GM21576 (cell line): ENCODE data around the gene CYTIP.
"Not testable (repeated sequence)": the region's sequence is repeated elsewhere in the genome, so short reads cannot be mapped to it uniquely, and the experiment has no call there.

Source experiments
- ATAC-seq: cut with Tn5 transposase; IDR thresholded peaks from one replicate; pipeline ENCODE4 v1.9.1; 2021; ENCODE audit warnings: mild to moderate bottlenecking, moderate library complexity; ENCODE audit not compliant: unreplicated experiment

The CYTIP gene

DNA sequence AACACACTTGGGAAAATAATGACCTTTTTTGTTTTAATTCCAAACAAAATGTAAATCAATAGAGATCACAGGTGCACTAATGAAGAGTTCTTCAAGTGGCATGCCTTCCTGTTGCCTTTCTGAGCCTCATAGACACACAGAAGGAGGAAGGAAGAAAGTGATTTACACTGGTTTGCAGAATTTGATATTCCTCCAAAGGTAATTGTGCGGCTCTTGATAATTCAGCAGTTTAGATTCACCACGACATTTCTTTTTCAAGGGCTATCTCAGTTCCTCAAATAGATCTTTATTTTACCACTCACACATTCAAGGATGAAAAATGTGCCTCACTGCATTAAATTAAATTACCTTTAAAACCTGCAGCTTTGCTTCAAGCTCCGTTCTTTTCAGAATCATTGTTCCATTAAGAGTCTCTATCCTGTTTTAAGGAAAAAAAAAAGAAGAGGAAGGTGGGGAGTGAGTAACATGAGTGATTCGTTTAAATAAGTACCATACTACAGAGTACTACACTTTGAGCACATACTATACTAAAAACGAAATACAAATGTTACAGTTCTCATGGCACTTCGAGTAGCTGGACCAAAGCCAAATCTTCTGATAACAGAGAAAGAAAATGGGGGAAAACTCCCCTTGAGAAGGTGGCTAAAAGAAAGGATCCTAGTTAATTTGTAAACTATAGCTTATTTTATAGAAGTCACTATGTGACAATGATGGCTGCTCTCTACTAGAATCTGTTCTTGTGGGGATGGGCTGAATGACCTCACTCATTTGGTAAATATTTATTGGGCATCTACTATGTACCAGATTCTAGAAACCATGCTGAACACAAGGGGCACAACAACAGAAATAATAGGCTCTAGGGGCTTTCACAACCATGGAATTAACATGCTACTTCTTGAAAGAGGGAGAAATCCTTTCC lies 16.6 kb downstream of the CYTIP start:
- no peak for ATAC-seq

DNA sequence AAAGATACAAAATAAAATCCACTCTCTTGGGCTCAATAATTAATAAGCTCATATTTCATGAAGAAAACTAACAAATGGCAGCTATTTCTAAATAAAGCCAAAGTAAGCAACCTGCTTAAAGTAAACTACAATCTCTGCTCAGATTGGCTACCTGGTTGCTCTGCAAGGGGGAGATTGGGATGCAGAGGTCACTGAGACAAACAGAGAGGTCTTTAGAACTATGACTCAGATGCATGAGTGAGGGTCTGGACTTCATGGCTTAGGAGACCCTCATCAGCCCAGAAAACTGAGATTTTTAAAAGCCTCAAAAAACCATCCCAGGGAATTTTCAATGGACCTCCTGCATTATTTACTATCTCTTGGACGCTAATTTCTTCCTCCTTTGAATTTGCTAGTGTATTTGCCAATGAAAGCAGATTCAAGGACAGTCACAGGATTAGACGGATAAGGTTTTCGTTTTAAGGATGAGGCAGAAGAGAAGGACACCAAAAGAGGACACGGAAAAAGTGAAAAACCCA lies 17.4 kb downstream of the CYTIP start:
- ATAC-seq: no peak

DNA sequence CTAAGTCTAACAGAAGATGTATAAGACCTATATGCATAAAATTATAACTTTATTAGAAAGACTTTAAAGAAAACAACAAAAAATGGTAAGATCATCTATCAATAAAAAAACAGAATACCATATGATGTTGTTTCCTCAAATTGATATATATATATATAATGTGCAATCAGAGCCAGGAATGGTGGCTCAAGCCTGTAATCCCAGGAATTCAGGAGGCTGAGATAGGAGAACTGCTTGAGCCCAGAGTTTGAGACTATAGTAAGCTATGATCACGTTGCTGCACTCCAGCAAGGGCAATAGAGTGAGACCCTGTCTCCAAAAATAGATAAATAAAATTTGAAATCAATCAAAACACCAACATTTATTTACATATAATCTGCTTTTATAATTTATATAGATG lies 19.5 kb downstream of the CYTIP start:
- no peak for ATAC-seq

DNA sequence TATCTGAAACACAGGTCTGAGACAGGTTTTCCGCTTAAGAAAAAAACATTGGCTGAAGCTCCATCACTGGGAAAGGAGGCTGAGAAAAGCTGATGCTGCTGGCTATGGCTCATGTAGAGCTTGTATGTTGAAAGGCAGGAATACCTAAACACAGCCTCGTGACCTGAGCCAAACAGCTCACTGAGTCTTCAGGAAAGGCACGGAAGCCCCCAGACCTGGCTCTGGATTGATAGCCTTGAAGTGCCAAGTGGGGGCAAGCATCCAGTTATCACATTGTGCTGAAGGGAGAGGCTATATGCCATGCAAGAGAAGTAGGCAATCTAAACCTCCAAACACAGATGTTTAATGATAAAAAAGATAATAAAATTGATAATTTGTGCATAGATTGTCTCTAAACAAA lies 21.9 kb downstream of the CYTIP start:
- no peak for ATAC-seq

DNA sequence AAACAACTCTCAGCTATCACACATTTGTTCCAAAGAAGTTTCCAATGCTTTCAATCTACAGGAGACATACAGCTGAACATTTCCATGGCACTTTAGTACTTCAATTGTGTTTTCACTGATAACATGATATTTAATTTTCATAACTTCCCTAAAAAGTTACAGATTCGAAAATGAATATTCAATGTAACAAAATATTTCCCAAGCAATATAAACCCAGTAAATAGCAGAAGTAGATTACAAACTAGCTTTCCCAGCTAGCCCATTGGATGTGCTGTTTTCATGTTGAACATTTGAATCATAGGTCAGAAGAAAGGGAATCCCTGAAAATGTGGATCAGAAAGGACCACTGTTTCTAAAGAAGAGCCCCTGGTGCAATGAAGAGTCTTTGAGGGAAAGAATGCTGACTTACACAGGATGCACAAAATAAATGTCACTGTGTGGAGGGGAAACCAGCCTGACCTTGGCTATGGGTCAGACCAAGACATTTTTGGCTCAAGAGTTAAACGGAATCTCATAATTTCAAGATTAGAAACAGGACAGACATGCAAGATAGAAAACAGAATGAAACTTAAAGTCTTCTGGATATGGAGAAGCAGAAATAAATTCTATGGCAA lies 22.5 kb downstream of the CYTIP start:
- ATAC-seq: no peak

DNA sequence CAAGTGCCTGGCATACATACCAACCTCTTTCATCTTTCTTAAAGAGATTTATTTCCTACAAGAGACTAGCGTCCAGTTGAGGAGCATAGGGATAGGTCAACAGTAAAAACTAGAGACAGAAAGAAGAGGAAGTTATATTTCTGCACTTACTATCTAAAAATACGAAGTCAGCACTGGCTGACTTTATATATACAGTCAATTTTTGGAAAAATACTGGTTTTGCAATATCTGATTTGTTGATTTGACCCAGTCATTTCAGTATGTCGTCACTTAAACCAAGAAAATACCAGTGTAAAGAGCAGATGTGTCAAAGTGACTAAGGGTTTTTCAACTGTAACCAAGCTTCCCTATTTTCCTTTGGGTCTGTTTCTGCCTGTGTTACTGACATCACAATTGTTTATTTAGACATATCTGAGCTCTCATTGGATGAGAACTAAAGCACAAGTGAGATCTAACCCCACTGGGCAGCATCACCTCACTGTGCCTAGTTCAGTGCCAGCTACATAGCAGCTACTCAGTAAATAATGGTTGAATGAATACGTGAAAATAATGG lies 23.0 kb downstream of the CYTIP start:
- peak; percentile 46 for ATAC-seq

DNA sequence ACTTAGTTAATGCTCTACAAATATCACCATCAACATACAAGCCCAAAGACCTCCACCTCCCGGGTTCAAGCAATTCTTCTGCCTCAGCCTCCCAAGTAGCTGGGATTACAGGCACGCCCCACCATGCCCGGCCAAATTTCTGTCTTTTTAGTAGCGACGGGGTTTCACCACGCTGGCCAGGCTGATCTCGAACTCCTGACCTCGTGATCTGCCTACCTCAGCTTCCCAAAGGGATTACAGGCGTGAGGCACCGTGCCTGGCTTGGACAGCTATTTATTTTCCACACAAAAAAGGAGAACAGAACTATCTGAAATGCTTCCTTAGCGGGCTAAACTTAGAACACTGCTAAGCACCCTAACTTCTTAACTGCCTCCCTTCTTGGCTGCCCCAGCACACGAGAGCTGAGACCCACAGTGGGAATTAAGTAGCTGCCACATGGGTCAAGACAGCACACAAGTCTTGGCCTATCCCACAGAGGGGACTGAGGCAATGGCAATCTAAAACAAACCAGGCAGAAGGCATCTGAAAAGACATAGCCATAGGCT lies 24.8 kb downstream of the CYTIP start:
- ATAC-seq: no peak

DNA sequence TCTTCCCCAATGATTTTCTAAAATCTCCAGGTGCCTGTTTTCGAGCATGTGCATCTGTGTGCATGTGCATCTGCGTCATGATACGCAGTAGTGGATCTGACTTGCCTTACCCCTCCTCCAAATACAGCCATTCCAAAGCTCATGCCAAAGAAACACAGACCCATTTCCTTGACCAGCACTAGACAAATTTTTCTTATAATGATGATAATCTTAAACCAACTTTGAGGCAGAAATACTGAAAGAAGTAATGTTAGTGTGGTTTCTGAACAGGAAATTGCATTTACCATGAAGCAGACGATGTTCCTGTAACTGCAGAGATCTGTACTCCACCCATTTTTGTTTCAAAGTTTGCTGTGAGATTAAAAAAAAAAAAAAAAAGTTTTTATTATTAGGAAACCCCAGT lies 25.6 kb downstream of the CYTIP start:
- no peak for ATAC-seq

DNA sequence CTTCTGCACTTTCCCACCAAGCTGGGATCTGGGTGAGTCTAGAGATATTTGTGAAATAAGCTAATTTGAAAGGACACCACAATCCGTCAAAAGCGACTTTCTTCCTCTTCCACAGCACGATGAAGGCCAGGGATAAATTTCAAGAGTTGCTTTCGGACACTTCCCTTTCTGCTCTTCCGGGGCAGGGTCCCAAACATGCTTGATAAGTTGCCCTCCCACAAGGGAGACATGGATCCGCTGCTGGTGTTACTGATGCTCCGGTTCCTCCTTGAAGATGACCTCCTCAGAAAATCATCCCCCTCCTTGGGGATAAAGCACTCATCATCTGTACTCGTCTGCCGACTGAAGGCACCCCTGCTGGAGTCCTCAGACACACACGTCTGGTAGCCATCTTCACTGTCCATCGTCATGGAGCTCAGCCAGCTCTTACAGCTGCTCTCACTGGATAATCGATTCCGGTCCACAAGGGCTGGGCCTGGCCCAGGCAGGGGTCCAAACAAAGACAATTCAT lies 28.2 kb downstream of the CYTIP start:
- no peak for ATAC-seq

DNA sequence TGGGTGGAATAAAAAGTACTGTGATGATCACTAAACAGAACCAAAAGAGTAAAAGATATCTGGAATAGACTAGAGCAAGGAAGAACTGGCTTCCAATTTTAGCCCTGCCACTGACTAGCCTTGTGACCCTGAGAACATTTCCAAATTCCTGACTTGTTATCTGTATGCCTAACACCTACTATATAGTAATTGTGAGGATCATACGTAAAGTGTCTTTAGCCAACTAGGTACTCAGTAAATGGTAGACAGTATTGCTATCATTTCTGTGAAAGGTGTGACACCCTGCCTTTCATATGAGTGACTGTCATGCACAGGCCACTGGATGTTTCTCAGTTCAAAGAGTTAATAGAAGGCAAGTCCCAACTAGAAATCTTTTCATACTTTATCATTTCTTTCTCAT lies 29.8 kb downstream of the CYTIP start:
- ATAC-seq: peak; percentile 32

DNA sequence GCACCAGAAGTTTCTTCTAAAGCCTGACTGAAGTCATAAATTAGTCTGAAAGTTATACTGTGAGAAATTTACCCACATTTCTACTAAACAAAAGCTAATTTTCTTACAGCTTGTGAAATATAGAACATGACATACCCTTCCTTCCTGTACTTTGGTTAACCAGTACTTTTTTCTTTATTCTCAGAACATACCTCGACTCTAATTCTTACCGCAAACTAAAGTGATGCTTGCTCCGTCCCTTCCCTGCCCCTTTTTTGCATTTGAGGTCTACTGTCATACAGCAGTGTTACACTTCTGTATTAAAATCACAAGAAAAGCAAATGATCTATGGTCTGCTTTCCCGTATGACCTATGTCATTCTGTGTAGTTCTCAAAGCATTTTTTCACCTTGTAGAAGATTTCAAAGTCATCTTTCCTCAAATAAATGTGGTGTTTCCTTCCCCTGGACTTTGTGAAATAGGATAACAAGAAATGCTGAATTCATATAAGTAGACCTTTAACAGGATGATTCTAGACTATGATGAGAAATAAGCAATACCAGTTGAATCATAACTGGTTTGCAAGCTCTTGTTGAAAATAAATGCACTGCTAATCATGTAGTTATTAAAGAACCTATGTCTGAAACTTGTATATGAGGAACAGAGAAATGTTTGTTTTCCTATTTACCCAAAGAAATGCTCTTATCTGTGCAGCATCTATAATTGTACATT lies 30.4 kb downstream of the CYTIP start:
- peak; percentile 89 for ATAC-seq

DNA sequence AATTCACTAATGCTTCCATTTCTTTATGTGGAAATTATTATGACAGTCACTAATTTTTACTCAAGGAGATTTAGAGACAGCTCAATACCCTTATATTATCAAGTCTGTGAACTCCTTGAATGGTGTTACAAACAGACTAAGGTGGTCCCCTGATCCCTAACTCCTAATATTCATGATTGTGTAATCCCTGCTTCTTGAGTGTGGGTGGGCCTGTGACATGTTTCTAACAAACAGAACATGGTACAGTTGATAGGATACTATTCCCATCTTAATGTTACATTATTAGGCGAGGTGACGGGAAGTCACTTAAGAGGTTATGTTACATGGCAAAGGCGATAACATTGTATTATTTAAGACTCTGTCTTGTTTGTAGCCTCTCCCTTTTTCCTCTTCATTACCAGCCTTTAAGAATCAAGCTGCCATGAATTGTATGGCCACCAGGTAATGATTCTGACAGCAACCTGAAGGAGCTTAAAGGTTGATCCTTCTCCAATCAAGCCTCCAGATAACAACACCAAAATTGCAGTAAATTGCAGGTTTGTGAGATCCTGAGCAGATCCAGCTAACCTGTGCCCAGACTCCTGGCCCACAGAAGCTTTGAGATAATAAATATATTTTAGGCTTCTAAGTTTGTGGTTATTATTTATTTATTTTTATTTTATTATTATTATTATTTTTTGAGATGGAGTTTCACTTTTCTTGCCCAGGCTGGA lies 32.1 kb downstream of the CYTIP start:
- ATAC-seq: no peak

DNA sequence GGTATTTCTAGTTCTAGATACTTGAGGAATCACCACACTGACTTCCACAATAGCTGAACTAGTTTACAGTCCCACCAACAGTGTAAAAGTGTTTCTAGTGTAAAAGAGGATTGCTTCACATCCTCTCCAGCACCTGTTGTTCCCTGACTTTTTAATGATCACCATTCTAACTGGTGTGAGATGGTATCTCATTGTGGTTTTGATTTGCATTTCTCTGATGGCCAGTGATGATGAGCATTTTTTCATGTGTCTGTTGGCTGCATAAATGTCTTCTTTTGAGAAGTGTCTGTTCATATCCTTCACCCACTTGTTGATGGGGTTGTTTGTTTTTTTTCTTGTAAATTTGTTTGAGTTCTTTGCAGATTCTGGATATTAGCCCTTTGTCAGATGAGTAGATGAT lies 38.5 kb downstream of the CYTIP start:
- ATAC-seq: not testable (repeated sequence)

DNA sequence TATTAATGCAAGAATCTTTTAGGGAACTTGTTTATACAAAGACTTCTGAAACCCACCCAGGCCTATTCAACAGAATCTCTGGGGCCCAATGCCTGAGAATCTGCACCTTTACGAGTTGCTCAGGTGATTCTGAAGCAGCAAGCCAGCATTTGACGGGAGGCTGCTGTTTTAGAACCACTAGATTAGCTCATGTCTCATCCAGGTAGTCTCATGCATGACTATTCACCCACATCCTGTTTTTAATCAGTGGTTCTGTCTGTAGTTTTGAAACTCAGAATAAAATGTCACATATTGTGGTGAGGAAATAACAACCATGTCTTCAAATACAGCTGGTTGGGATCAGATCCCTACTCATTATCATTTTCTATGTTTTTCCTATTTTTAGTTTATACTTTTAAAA lies 39.5 kb downstream of the CYTIP start:
- peak; percentile 99 for ATAC-seq

DNA sequence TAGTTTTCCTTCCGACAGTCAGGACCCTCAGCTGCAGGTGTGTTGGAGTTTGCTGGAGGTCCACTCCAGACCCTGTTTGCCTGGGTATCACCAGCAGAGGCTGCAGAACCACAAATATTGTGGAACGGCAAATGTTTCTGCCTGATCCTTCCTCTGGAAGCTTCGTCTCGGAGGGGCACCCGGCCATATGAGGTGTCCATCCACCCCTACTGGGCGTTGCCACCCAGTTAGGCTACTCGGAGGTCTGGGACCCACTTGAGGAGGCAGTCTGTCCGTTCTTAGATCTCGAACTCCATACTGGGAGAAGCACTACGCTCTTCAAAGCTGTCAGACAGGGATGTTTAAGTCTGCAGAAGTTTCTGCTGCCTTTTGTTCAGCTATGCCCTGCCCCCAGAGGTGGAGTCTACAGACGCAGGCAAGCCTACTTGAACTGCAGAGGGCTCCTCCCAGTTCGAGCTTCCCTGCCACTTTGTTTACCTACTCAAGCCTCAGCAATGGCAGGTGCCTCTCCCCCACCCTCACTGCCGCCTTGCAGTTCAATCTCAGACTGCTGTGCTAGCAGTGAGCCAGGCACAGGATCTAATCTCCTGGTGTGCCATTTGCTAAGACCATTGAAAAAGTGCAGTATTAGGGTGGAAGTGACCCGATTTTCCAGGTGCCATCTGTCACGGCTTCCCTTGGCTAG lies 40.9 kb downstream of the CYTIP start:
- not testable (repeated sequence) for ATAC-seq

DNA sequence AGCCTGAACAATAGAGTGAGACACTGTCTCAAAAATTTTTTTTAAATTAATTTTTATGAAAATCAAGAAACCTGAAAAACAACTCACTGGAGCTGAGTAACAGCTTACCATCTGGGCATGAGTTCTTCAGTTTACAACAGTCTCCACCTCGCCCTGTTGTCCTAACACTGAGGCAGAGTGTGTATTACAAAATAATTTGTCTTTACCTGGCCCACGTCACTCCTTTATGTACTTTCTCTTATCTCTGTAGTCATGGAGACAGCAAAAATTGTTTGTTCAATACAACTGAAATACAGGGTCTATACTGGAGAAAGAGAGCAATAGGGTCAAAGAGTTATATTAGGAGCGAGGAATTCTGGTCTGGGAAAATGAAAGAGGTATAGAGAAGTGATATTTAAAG lies 48.1 kb downstream of the CYTIP start:
- ATAC-seq: no peak

DNA sequence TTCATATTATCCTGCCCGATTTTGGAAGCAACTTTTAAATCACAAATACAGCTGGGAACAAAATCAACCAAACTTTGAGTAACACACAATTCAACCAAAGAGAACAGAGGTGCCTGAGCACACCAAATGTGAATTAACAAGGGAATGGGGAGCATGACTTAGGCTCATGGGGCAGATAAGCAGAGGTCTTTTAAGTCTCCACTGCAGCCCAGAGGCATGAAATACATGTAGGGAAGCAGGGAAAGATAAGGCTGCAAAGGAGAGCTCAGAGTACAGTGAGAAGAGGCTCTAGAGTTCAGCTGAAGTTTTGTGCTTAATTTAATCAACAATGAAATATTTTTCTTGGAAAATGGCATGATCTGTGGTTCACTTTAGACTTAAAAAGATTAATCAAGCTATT lies 49.0 kb downstream of the CYTIP start:
- ATAC-seq: no peak

DNA sequence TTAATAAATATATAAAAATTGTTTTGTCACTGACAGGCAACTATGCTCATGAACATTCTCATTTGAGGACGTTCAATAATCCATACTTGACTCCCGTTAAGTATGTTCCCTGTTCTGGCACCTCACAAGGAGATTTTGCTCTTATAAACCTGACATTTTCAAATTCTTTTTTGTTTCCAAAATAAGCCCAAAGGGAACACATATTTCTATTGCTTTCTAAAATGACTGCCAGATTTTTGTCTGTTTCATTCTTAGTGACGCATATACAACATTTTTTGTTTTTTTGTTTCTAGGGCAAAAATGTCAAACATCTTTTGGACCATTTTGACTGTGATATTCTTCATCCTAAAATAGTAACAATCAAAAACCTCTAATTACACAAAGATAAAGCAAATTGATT lies 50.5 kb downstream of the CYTIP start:
- no peak for ATAC-seq

DNA sequence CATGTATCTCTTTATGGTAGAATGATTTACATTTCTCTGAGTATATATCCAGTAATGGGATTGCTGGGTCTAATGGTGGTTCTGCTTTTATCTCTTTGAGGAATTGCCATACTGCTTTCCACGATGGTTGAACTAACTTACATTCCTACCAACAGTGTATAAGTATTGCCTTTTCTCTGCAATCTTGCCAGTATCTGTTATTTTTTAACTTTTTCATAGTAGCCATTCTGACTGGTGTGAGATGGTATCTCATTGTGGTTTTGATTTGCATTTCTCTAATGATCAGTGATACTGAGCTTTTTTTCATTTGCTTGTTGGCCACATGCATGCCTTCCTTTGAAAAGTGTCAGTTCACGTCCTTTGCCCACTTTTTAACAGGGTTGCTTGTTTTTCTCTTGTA lies 55.1 kb downstream of the CYTIP start:
- no peak for ATAC-seq

DNA sequence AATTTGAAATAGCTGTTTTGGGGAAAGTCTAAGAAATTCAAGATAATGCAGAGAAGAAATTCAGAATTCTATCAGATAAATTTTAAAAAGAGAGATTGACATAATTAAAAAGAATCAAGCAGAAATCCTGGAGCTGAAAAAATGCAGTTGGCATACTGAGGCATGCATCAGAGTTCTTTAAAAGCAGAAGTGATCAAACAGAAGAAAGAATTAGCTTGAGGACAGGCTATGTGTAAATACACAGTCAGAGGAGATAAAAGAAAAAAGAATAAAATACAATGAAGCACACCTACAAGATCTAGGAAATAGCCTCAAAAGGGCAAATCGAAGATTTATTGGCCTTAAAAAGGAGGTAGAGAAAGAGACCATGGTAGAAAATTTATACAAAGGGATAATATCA lies 57.1 kb downstream of the CYTIP start:
- ATAC-seq: no peak
